ENCODE data around the gene TTC39A.

The TTC39A gene

GRCh38 chr1:51280321-51280978 lies 49.9 kb downstream of the TTC39A start:
- Histone ChIP-seq H3K9ac (ENCODE audit: insufficient read length, low read depth) (no peak overlapping the region), H3K4me1 (ENCODE audit: insufficient read depth, insufficient read length) (no peaks in the 10 kb centered on the region), H3K9me3 (ENCODE audit: insufficient read depth, low read length) (no peaks in the 10 kb centered on the region), H3K27me3 (ENCODE audit: insufficient read depth, insufficient read length) (no peaks in the 10 kb centered on the region), H3K36me3 (ENCODE audit: insufficient read depth, insufficient read length, low read length) (peaks cover 4% of the 10 kb centered on the region), H3K4me3 (ENCODE audit: insufficient read length, low read depth) (no peak overlapping the region)
- no peak for DNase-seq (ENCODE audit: low read depth, low spot score)
- no peak for TF ChIP-seq YY1 (IDR thresholded peaks at IDR 0.05; ENCODE audit: insufficient read depth, insufficient read length)
- TF ChIP-seq SUZ12 (IDR thresholded peaks at IDR 0.05; ENCODE audit: extremely low read depth, insufficient read depth, insufficient read length): no peak
- no peak for TF ChIP-seq ZNF274 (IDR thresholded peaks at IDR 0.05; ENCODE audit: low read depth, low read length)

- Histone ChIP-seq H3K36me3 (ENCODE audit: insufficient read depth, insufficient read length, low read length) (peaks cover 9% of the 10 kb centered on the region), H3K27me3 (ENCODE audit: insufficient read depth, insufficient read length) (no peaks in the 10 kb centered on the region), H3K9me3 (ENCODE audit: insufficient read depth, low read length) (no peaks in the 10 kb centered on the region), H3K4me3 (ENCODE audit: insufficient read length, low read depth) (no peak overlapping the region), H3K9ac (ENCODE audit: insufficient read length, low read depth) (no peak overlapping the region), H3K4me1 (ENCODE audit: insufficient read depth, insufficient read length) (no peaks in the 10 kb centered on the region)
- DNase-seq (ENCODE audit: low read depth, low spot score): no peak
- no peak for TF ChIP-seq SUZ12 (IDR thresholded peaks at IDR 0.05; ENCODE audit: extremely low read depth, insufficient read depth, insufficient read length)
- TF ChIP-seq ZNF274 (IDR thresholded peaks at IDR 0.05; ENCODE audit: low read depth, low read length): no peak
- no peak for TF ChIP-seq YY1 (IDR thresholded peaks at IDR 0.05; ENCODE audit: insufficient read depth, insufficient read length)
Measured at GRCh38 chr1:51276286-51276685, 54.1 kb downstream of the TTC39A start.

- no peaks in the 10 kb centered on the region for H3K27me3 ChIP-seq (ENCODE audit: insufficient read depth, insufficient read length)
- TF ChIP-seq ZNF274 (IDR thresholded peaks at IDR 0.05; ENCODE audit: low read depth, low read length): no peak
- H3K4me1 ChIP-seq (ENCODE audit: insufficient read depth, insufficient read length): no peaks in the 10 kb centered on the region
- no peak overlapping the region for H3K4me3 ChIP-seq (ENCODE audit: insufficient read length, low read depth)
- H3K9me3 ChIP-seq (ENCODE audit: insufficient read depth, low read length): no peaks in the 10 kb centered on the region
- H3K36me3 ChIP-seq (ENCODE audit: insufficient read depth, insufficient read length, low read length): peaks cover 26% of the 10 kb centered on the region
- no peak for DNase-seq (ENCODE audit: low read depth, low spot score)
- H3K9ac ChIP-seq (ENCODE audit: insufficient read length, low read depth): no peak overlapping the region
Measured at GRCh38 chr1:51274676-51275075, 55.7 kb downstream of the TTC39A start.

GRCh38 chr1:51272916-51273315 lies 57.4 kb downstream of the TTC39A start:
- no peak overlapping the region for H3K4me3 ChIP-seq (ENCODE audit: insufficient read length, low read depth)
- no peaks in the 10 kb centered on the region for H3K9me3 ChIP-seq (ENCODE audit: insufficient read depth, low read length)
- H3K36me3 ChIP-seq (ENCODE audit: insufficient read depth, insufficient read length, low read length): peaks cover 32% of the 10 kb centered on the region
- no peak for TF ChIP-seq YY1 (IDR thresholded peaks at IDR 0.05; ENCODE audit: insufficient read depth, insufficient read length)
- no peak for TF ChIP-seq SUZ12 (IDR thresholded peaks at IDR 0.05; ENCODE audit: extremely low read depth, insufficient read depth, insufficient read length)
- no peak for TF ChIP-seq ZNF274 (IDR thresholded peaks at IDR 0.05; ENCODE audit: low read depth, low read length)
- H3K9ac ChIP-seq (ENCODE audit: insufficient read length, low read depth): no peak overlapping the region
- no peaks in the 10 kb centered on the region for H3K27me3 ChIP-seq (ENCODE audit: insufficient read depth, insufficient read length)
- no peaks in the 10 kb centered on the region for H3K4me1 ChIP-seq (ENCODE audit: insufficient read depth, insufficient read length)
- no peak for DNase-seq (ENCODE audit: low read depth, low spot score)

GRCh38 chr1:51270751-51271150 lies 59.6 kb downstream of the TTC39A start:
- no peak overlapping the region for H3K4me3 ChIP-seq (ENCODE audit: insufficient read length, low read depth)
- H3K27me3 ChIP-seq (ENCODE audit: insufficient read depth, insufficient read length): no peaks in the 10 kb centered on the region
- no peak overlapping the region for H3K9ac ChIP-seq (ENCODE audit: insufficient read length, low read depth)
- DNase-seq (ENCODE audit: low read depth, low spot score): no peak
- peaks cover 31% of the 10 kb centered on the region for H3K36me3 ChIP-seq (ENCODE audit: insufficient read depth, insufficient read length, low read length)
- H3K9me3 ChIP-seq (ENCODE audit: insufficient read depth, low read length): no peaks in the 10 kb centered on the region
- no peaks in the 10 kb centered on the region for H3K4me1 ChIP-seq (ENCODE audit: insufficient read depth, insufficient read length)
- TF ChIP-seq YY1 (IDR thresholded peaks at IDR 0.05; ENCODE audit: insufficient read depth, insufficient read length) (no peak), SUZ12 (IDR thresholded peaks at IDR 0.05; ENCODE audit: extremely low read depth, insufficient read depth, insufficient read length) (no peak), ZNF274 (IDR thresholded peaks at IDR 0.05; ENCODE audit: low read depth, low read length) (no peak)

GRCh38 chr1:51268634-51269033 lies 61.7 kb downstream of the TTC39A start:
- Histone ChIP-seq H3K27me3 (ENCODE audit: insufficient read depth, insufficient read length) (no peaks in the 10 kb centered on the region), H3K36me3 (ENCODE audit: insufficient read depth, insufficient read length, low read length) (peaks cover 31% of the 10 kb centered on the region), H3K9ac (ENCODE audit: insufficient read length, low read depth) (no peak overlapping the region), H3K4me1 (ENCODE audit: insufficient read depth, insufficient read length) (peaks cover 3% of the 10 kb centered on the region), H3K4me3 (ENCODE audit: insufficient read length, low read depth) (no peak overlapping the region), H3K9me3 (ENCODE audit: insufficient read depth, low read length) (no peaks in the 10 kb centered on the region)
- TF ChIP-seq YY1 (IDR thresholded peaks at IDR 0.05; ENCODE audit: insufficient read depth, insufficient read length) (no peak), ZNF274 (IDR thresholded peaks at IDR 0.05; ENCODE audit: low read depth, low read length) (no peak), SUZ12 (IDR thresholded peaks at IDR 0.05; ENCODE audit: extremely low read depth, insufficient read depth, insufficient read length) (no peak)
- DNase-seq (ENCODE audit: low read depth, low spot score): no peak

- Histone ChIP-seq H3K4me3 (ENCODE audit: insufficient read length, low read depth) (no peak overlapping the region), H3K9me3 (ENCODE audit: insufficient read depth, low read length) (no peaks in the 10 kb centered on the region), H3K9ac (ENCODE audit: insufficient read length, low read depth) (no peak overlapping the region), H3K4me1 (ENCODE audit: insufficient read depth, insufficient read length) (peaks cover 3% of the 10 kb centered on the region), H3K36me3 (ENCODE audit: insufficient read depth, insufficient read length, low read length) (peaks cover 31% of the 10 kb centered on the region), H3K27me3 (ENCODE audit: insufficient read depth, insufficient read length) (no peaks in the 10 kb centered on the region)
- TF ChIP-seq SUZ12 (IDR thresholded peaks at IDR 0.05; ENCODE audit: extremely low read depth, insufficient read depth, insufficient read length) (no peak), YY1 (IDR thresholded peaks at IDR 0.05; ENCODE audit: insufficient read depth, insufficient read length) (no peak), ZNF274 (IDR thresholded peaks at IDR 0.05; ENCODE audit: low read depth, low read length) (no peak)
- no peak for DNase-seq (ENCODE audit: low read depth, low spot score)
Measured at GRCh38 chr1:51266791-51267190, 63.6 kb downstream of the TTC39A start.

All from NT2/D1 (cell line).